ENCODE results near the gene C20orf202. TPM values are rescaled to one million over a fixed set of nuclear protein-coding genes. Genes with fewer than 3 reads are reported as not detected.
"Not testable (repeated sequence)": the region's sequence is repeated elsewhere in the genome, so short reads cannot be mapped to it uniquely, and the experiment has no call there.

C20orf202 gene
- polyA plus RNA-seq, 1 experiment = not detected

DNA sequence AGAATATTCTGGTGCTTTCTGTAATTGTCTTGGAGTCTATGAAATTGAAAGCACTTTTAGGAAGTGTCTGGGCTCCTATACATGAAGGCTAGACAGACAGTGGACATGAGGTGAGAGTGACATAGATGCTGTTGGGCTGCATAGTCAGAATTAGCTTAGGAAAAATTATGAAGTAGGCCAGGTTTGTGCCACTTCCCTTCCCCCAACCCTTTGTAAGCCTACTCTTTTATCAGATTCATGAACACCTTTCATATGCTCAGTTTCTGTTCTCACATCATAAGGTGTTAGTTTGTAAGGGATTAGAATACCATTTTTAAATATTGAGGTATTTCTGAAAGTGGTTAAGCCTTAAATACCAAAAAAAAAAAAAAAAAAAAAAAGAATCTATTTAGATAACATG lies 44.4 kb downstream of the C20orf202 start:
- no peak overlapping the region for H3K4me3 ChIP-seq (ENCODE audit: low read depth, low read length)
- peaks cover 3% of the 10 kb centered on the region for H3K27me3 ChIP-seq (ENCODE audit: control insufficient read depth, insufficient read depth, low read length)
- CTCF ChIA-PET = interaction anchor here (0.7 to 1.8 kb wide), 4 partner anchors 14 to 256 kb away, joined by 3 to 5 read pairs (median 3); partner anchors contain the start of gene SNPH
- H3K27ac ChIP-seq (ENCODE audit: low read depth, low read length) = no peak overlapping the region
- H3K9me3 ChIP-seq (ENCODE audit: control insufficient read depth, insufficient read depth, low read length) = no peaks in the 10 kb centered on the region
- DNase-seq (ENCODE audit: low read depth, low spot score) = no peak
- TF ChIP-seq CTCF (IDR thresholded peaks at IDR 0.05; ENCODE audit: low read depth, low read length) = no peak
- POLR2A ChIA-PET = no interaction called here

- DNase-seq (ENCODE audit: low read depth, low spot score); POLR2A ChIA-PET; H3K4me3 ChIP-seq (ENCODE audit: low read depth, low read length); H3K9me3 ChIP-seq (ENCODE audit: control insufficient read depth, insufficient read depth, low read length); H3K27ac ChIP-seq (ENCODE audit: low read depth, low read length): not testable (repeated sequence)
- peaks cover 11% of the 10 kb centered on the region for H3K27me3 ChIP-seq (ENCODE audit: control insufficient read depth, insufficient read depth, low read length)
- CTCF ChIA-PET = interaction anchor here (2.0 kb wide), 1 partner anchor 37 kb away, joined by 4 read pairs; no protein-coding TSS in a partner anchor
Observed at GRCh38 chr20:1250282-1250681, 47.0 kb downstream of the C20orf202 start.

DNA sequence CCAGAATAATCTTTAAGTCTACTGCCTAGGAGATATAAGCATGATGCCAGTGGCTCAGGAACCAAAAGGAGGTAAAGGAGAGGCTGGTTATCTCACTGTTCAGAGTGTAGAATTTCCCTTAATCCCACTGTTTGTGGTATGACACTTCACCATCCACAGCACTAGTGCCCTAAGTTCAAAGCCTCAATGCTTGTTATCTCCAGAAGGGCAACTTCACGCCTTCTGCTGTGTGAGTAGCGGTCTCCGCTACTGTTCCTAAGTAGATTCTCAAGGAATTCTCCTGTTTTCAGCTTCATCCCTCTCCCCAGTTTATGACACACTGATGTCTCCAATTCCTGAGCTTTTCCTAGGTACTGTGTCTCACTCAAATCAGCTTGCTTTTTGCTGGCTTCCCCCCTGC lies 49.2 kb downstream of the C20orf202 start:
- TF ChIP-seq CTCF (IDR thresholded peaks at IDR 0.05; ENCODE audit: low read depth, low read length) = no peak
- DNase-seq (ENCODE audit: low read depth, low spot score) = no peak
- peaks cover 11% of the 10 kb centered on the region for H3K27me3 ChIP-seq (ENCODE audit: control insufficient read depth, insufficient read depth, low read length)
- ChIA-PET POLR2A (no interaction called here), CTCF (interaction anchor here (1.3 kb wide), 1 partner anchor 251 kb away, joined by 3 read pairs; no protein-coding TSS in a partner anchor)
- no peak overlapping the region for H3K4me3 ChIP-seq (ENCODE audit: low read depth, low read length)
- no peaks in the 10 kb centered on the region for H3K9me3 ChIP-seq (ENCODE audit: control insufficient read depth, insufficient read depth, low read length)
- H3K27ac ChIP-seq (ENCODE audit: low read depth, low read length) = no peak overlapping the region

DNA sequence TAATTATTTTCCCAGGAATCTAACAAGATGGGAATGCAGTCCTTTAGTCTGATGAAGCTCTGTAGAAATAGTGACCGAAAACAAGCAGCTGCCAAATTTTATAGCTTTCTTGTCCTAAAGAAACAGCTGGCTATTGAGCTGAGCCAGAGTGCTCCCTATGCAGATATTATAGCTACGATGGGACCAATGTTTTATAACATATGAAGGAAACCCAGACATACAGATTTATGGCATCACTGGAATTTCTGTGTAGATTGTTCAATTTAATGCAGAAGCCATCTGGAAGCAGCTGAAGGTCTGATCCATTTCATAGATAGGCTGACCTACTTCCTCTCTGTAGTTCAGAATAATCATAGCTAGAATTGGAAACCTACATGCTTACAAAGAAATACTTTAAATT lies 51.0 kb downstream of the C20orf202 start:
- H3K9me3 ChIP-seq (ENCODE audit: control insufficient read depth, insufficient read depth, low read length) = no peaks in the 10 kb centered on the region
- ChIA-PET POLR2A (no interaction called here), CTCF (no interaction called here)
- peaks cover 11% of the 10 kb centered on the region for H3K27me3 ChIP-seq (ENCODE audit: control insufficient read depth, insufficient read depth, low read length)
- TF ChIP-seq CTCF (IDR thresholded peaks at IDR 0.05; ENCODE audit: low read depth, low read length) = no peak
- H3K4me3 ChIP-seq (ENCODE audit: low read depth, low read length) = no peak overlapping the region
- no peak for DNase-seq (ENCODE audit: low read depth, low spot score)
- no peak overlapping the region for H3K27ac ChIP-seq (ENCODE audit: low read depth, low read length)

GRCh38 chr20:1255675-1256074 lies 52.4 kb downstream of the C20orf202 start:
- Histone ChIP-seq H3K27me3 (ENCODE audit: control insufficient read depth, insufficient read depth, low read length) (peaks cover 11% of the 10 kb centered on the region), H3K9me3 (ENCODE audit: control insufficient read depth, insufficient read depth, low read length) (no peaks in the 10 kb centered on the region), H3K27ac (ENCODE audit: low read depth, low read length) (no peak overlapping the region), H3K4me3 (ENCODE audit: low read depth, low read length) (no peak overlapping the region)
- ChIA-PET POLR2A (no interaction called here), CTCF (interaction anchor here (0.9 kb wide), 1 partner anchor 181 kb away, joined by 3 read pairs; no protein-coding TSS in a partner anchor)
- DNase-seq (ENCODE audit: low read depth, low spot score) = no peak
- TF ChIP-seq CTCF (IDR thresholded peaks at IDR 0.05; ENCODE audit: low read depth, low read length) = no peak

Other genes starting within 250 kb of the C20orf202 start
- not detected in 2 replicates for gene RSPO4, start 201.1 kb upstream of the C20orf202 start, polyA plus RNA-seq (2011; rRNA removed)
- 107 and 116 TPM in 2 replicates for gene PSMF1, start 84.9 kb upstream of the C20orf202 start, polyA plus RNA-seq (2011; rRNA removed)
- not detected in 2 replicates for gene TMEM74B, start 18.5 kb upstream of the C20orf202 start, polyA plus RNA-seq (2011; rRNA removed)
- 0.04 and 0.05 TPM in 2 replicates for gene RAD21L1, start 22.6 kb downstream of the C20orf202 start, polyA plus RNA-seq (2011; rRNA removed)
- gene SNPH, start 62.8 kb downstream of the C20orf202 start, polyA plus RNA-seq (2011; rRNA removed) = 1.5 and 2.6 TPM in 2 replicates
- gene SDCBP2, start 125.7 kb downstream of the C20orf202 start, polyA plus RNA-seq (2011; rRNA removed) = 2.0 and 2.1 TPM in 2 replicates
- 579 and 685 TPM in 2 replicates for gene FKBP1A, start 189.6 kb downstream of the C20orf202 start, polyA plus RNA-seq (2011; rRNA removed)